Motor neuron (in vitro differentiated cells): ENCODE measurements around the gene RIIAD1. TPM values are rescaled to one million over a fixed set of nuclear protein-coding genes. Genes with fewer than 3 reads are reported as not detected.

ENCODE experiments used
- ATAC-seq, 8 experiments: fragments of 200-7000 bp; cut with Tn5 transposase; replicated peaks in 6 of 8; 2 replicates each; pipeline ENCODE4 v1.8.0; 2021; ENCODE audit warnings: mild to moderate bottlenecking in 8 of 8, moderate library complexity in 8 of 8
- H3K27ac ChIP-seq, 2 donors: fragments of 250-450 bp; sonication (Bioruptor Pico); 2 replicates each; pipeline ENCODE4 v1.9.0; 2021; ENCODE audit warnings: antibody characterized with exemption in 2 of 2, mild to moderate bottlenecking in 2 of 2, moderate library complexity in 1 of 2
- H3K4me1 ChIP-seq, 2 donors: fragments of 250-450 bp; sonication (Bioruptor Pico); replicated peaks in 1 of 2; 2 replicates each; pipeline ENCODE4 v1.6.1; 2021; ENCODE audit warnings: antibody characterized with exemption in 2 of 2, mild to moderate bottlenecking in 2 of 2, moderate library complexity in 1 of 2
- H3K4me3 ChIP-seq, 5 donors: fragments of 250-450 bp; sonication (Bioruptor Pico); 2 replicates each; pipeline ENCODE4 v1.9.0; 2021; ENCODE audit warnings: antibody characterized with exemption in 5 of 5, mild to moderate bottlenecking in 5 of 5, moderate library complexity in 4 of 5
- WGBS, 10 experiments: fragments of 450-650 bp; shearing (Covaris generic); methylation state at CpG; one replicate each; pipeline ENCODE4 v1.0.0; 2022; 5-methylcytosine and 5-hydroxymethylcytosine counted together
- in situ Hi-C, 9 experiments: fragments of 400-800 bp; cut with MboI; loops; one replicate each; pipeline ENCODE4 v1.15.0; 2021; ENCODE audit warnings: low sequenced_read_pairs in 9 of 9, low pct_unique_long_range_greater_than_20kb in 2 of 9; ENCODE audit not compliant: unreplicated experiment in 9 of 9
- total RNA-seq, 8 experiments: library from RNA; unstranded; fragments of 300-600 nt; gene quantifications; 2 replicates each; pipeline versions ENCODE4 v1.2.3 to v1.2.4, GENCODE V29; 2022

Gene RIIAD1
- total RNA-seq, 8 experiments from 2014 or later: 1.1 to 20.8 (median 9.0) TPM; not detected in 2

DNA sequence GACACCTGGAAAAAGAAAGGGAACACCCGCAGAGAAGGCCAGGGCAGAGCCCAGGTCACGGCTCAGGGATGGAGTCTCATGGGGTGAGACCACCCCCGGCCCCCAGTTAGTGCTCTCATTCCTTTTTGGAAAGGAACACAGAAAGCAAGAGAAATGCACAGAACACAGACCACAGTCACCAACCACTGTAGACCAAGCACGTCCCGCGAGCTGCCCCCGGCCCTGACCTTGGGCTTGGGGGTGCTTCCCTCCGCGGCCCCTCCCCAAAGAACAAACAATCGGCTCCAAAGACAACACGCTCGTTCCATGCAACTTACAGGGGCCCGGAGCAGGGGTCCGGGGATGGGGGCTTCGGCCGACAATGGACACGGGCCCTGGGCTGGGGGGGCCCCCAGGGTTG, 17.5 kb upstream of the RIIAD1 start:
- ATAC-seq: no peak
- Histone ChIP-seq H3K27ac (no peak overlapping the region), H3K4me3 (no peak overlapping the region), H3K4me1 (peaks cover 10 to 17% of the 10 kb centered on the region in 2 donors)
- in situ Hi-C loops: no loop called here
- WGBS, 10 experiments: 68 to 91% (median 89%) methylated on average over 1 to 6 of the region's 17 CpGs; no CpG with 5 or more reads in 3 of the 10 experiments

DNA sequence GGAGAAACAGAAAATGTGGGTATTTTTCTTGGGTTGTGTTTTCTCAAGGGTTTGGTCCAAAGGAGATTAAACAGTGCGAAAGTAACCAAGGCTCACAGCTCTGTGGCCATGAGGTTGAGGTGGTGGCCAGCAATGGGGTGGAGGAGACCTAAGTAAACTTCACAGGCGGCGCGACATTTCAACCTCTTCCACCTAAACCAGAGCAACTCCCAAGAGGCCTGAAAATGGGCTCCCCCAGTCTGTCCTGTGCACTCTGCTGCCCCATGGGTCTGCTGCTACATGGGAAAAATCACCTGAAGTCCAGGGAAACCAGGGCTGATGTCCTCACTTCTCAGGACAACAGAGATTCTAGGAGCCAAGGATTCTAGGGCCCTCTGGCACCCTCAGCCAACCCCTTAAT, 17.1 kb upstream of the RIIAD1 start:
- 100% methylated on average over 1 of the region's 4 CpGs; no CpG with 5 or more reads in 9 of the 10 experiments for WGBS, 10 experiments
- ATAC-seq: no peak
- in situ Hi-C loops: no loop called here
- H3K4me1 ChIP-seq: peaks cover 10 to 14% of the 10 kb centered on the region in 2 donors
- no peak overlapping the region for H3K27ac ChIP-seq
- H3K4me3 ChIP-seq: no peak overlapping the region

DNA sequence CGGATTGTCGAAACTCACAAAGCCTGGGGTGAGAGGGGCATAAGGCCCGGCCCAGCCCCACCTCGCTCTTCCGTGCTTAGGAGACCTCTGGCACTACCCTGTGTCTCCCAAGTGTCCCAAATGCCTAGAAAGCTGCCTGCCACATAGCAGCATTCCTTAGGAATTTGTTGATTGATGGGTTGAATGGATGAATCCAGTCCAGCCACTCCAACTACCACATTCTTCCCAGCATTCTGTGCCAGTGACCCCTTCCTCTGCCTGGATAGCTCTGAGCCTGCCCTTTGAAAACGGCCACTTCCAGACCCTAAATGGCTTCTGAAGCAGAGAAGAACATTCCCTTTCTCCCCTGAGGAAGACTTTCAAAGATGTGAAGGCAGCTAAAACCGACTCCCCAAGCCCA, 16.2 kb upstream of the RIIAD1 start:
- in situ Hi-C loops: no loop called here
- H3K27ac ChIP-seq: no peak overlapping the region
- WGBS, 10 experiments: 40 to 98% (median 78%) methylated on average over 1 to 6 of the region's 7 CpGs; no CpG with 5 or more reads in 4 of the 10 experiments
- ATAC-seq: no peak
- no peak overlapping the region for H3K4me3 ChIP-seq
- H3K4me1 ChIP-seq: peaks cover 14 to 17% of the 10 kb centered on the region in 2 donors

DNA sequence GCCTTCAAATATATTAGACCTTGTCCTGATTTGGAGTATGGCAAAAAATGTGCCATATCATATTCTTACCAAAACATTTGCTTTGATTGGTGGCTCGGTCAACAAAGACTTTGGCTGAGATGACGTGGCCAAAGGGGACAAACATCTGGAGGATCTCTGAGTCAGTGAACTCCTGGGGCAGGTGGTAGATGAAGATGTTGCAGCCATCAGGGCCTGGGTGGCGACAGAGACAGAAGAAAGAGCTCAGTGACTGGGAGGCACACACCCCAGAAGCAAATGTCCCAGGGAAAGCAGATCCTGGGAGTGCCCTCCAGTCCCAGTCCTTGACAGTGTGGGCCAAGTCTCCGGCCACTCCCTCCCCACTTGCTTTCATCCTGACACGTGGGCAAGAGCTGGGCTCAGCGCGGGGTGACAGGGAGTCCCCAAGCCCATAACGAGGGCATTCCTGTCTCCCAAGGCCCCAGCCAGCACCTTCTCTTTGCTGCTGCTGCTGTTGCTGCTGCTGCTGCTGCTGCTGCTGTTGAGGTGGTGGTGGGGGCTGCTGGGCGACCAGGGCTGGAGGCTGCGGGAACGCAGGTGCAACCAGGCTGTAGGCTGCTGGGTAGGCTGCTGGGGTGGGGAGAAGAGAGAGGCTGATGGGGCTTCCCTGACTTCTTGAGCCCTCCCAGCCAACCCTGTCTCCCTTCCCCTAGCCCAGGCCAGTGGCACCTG, 15.4 kb upstream of the RIIAD1 start:
- Histone ChIP-seq H3K27ac (no peak overlapping the region), H3K4me3 (no peak overlapping the region), H3K4me1 (peaks cover 20 to 23% of the 10 kb centered on the region in 2 donors)
- WGBS, 10 experiments: 54 to 100% (median 73%) methylated on average over 1 to 11 of the region's 11 CpGs; no CpG with 5 or more reads in 3 of the 10 experiments
- peak in 3 of 8 experiments; percentile 6 to 76 (median 65) for ATAC-seq
- in situ Hi-C loops: no loop called here

DNA sequence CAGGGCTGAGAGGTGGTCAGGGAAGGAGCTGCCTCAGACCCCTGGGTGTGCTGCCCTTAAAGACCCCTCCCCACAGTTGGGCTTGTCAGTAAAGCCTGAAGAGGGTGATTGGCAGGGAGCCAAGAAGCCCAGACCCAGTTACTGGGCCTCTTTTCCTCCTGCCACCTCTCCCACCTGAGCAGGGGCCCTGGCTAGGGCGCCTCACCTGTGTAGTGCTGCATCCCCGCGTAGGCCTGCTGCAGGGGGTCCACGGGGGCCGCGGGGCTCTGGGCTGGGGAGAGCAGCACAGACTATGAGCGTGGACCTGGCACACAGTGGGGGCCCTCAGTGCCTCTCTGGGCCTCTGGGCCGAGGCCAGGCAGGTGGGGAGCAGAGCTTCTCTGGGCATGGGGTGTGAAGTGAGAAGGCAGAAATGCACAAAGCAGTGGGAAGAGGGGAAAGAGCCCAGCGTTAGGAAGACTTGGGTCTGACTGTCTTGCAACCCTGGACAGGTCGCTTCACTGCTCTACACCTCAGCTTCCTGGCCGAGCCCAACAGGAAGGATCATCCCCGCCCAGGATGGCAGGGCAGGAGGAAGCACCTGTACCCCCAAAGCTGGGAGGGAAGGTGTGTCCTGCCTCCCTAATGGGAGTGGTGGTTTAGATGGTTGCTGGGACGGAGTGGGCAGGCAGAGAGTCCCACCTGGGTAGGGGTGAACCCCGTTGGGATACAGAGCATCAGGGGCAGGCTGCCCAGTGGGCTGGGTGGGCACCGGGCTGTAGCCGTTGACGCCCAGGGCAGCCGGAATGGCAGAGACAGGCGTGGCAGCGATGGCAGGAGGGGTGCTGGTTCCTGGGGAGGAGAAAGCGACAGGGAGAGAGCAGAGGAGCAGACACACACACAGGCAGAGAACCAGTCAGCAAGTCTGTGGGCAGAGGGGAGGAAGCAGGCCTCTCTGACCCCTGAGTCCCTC, 14.6 kb upstream of the RIIAD1 start:
- Histone ChIP-seq H3K4me3 (no peak overlapping the region), H3K27ac (no peak overlapping the region), H3K4me1 (peaks cover 28 to 31% of the 10 kb centered on the region in 2 donors)
- 83 to 100% (median 93%) methylated on average over 1 to 11 of the region's 21 CpGs; no CpG with 5 or more reads in 6 of the 10 experiments for WGBS, 10 experiments
- no peak for ATAC-seq
- in situ Hi-C loops: no loop called here

DNA sequence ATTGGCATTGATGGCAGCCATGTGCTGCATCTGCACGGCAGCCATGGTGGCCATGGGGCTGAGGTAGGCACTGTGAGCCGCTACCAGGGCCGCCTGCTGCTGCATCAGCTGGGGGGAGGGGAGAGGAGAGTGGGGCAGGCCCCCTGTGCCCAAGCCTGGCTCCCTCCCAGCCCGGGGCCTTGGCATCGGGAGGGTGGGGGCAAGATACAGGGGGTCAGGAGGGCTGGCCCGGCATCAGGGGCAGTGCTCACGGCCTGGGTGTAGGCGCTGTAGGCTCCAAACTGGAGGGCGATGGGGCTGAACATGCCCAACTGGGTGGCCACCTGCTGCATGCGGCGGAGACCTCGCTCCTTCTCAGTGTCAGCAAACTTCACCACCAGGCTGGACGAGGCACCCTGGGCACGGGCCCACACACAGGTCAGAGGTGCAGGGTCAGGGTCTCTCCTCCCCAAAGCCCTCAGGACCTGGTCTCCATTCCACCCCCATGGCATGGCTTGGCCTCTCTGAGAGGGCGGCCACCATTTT, 13.7 kb upstream of the RIIAD1 start:
- no peak overlapping the region for H3K27ac ChIP-seq
- ATAC-seq: no peak
- 65 to 100% (median 80%) methylated on average over 1 to 3 of the region's 15 CpGs; no CpG with 5 or more reads in 6 of the 10 experiments for WGBS, 10 experiments
- peaks cover 37 to 39% of the 10 kb centered on the region in 2 donors for H3K4me1 ChIP-seq
- in situ Hi-C loops: no loop called here
- no peak overlapping the region for H3K4me3 ChIP-seq

DNA sequence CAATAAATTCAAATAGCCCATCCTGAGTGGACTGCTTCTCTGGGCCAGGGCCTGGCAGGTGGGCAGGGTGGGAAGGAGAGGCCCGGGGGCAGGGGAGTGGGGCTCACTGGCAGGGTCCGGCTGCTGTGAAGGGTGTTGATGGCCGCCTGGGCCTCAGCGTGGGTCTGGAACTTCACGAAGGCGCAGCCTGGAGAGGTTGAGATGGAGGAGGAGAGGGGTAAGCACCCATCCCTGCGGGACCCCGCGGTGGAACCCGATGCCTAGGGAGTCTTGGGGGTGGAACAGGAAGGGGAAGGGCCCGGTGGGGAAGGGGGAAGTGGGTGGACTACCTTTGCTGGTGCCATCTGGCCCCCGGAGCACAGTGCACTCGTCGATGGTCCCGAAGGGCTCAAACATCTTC, 12.4 kb upstream of the RIIAD1 start:
- Histone ChIP-seq H3K27ac (no peak overlapping the region), H3K4me1 (peaks cover 50% of the 10 kb centered on the region in 2 donors), H3K4me3 (no peak overlapping the region)
- no peak for ATAC-seq
- in situ Hi-C loops: no loop called here
- no CpG with 5 or more reads among the region's 15 CpGs for WGBS, 10 experiments

DNA sequence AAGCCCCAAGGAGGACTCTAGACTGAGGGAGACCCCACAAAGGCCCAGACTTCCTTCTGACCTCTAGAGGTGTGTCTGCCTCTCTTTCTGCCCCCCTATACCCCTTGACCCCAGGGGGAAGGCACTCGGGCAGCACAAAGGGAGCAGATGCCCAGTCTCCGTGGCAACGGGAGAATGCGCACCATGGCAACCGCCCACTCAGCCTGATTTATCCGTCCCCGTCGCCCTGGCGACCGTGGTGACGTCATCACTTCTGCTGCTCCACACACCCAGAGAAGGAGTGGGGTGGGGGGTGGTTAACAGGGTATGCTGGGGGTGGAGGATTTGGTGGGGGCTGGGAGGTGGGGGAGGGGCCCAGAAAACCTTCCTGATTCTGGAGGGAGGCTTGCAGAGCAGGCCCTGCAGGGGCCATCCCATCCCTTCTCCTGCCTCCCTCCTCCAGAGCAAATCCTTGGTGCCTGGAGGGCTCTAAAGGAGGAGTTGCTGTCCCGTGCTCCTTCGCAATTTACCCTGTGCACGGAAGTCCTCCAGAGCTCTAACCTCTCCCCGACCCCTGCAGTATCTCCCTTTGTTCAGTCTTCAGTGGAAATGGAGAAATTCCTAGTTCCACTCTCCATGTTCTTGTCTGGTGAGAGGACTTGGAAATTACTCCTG, 11.0 kb upstream of the RIIAD1 start:
- ATAC-seq: peak; percentile 69 to 96 (median 94)
- Histone ChIP-seq H3K4me3 (peak overlapping the region in 2 of 5 donors; percentile 0 to 3), H3K27ac (peak overlapping the region; percentile 63 to 82), H3K4me1 (peaks cover 58 to 64% of the 10 kb centered on the region in 2 donors)
- in situ Hi-C loops: no loop called here
- 0 to 50% (median 6%) methylated on average over 3 to 5 of the region's 15 CpGs; no CpG with 5 or more reads in 7 of the 10 experiments for WGBS, 10 experiments

DNA sequence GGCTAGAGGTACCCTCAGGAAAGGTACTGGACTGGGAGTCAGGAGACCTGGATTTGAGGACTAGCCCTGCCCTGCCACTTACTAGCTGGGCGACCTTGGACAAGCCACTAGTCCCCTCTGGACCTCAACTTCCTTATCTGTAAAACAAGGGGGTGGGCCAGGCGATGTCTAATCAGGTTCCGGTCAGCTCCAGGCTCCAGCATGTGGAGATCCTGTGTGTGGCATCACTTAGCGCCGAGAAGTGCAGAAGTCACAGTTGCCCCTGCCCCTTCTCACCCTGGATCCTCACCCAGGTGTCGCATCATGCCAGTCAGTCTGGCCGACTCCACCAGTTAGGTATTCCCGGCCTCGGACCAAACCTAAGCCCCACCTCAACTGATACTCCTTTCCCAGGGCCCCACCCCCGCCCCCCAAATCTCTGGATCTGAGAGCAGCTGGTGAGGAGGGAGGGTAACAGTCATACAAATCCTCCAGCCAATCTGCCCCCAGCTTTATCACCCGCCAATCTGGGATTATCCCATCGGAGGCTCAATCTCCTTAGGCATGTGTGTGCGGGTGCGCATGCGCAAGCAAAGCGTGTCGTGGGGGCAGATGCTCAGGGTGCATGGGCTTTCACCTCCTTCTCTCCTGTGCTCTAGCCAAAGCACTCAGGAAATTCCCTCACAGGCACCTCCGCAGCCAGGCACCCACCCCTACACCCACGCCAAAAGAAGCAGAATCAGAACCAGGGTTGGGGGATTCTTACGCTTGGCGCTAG, 10.1 kb upstream of the RIIAD1 start:
- in situ Hi-C loops: no loop called here
- ATAC-seq: no peak
- peaks cover 58 to 70% of the 10 kb centered on the region in 2 donors for H3K4me1 ChIP-seq
- peak overlapping the region; percentile 63 to 82 for H3K27ac ChIP-seq
- no peak overlapping the region for H3K4me3 ChIP-seq
- WGBS, 10 experiments: 80 to 100% (median 87%) methylated on average over 1 to 12 of the region's 21 CpGs; no CpG with 5 or more reads in 4 of the 10 experiments

DNA sequence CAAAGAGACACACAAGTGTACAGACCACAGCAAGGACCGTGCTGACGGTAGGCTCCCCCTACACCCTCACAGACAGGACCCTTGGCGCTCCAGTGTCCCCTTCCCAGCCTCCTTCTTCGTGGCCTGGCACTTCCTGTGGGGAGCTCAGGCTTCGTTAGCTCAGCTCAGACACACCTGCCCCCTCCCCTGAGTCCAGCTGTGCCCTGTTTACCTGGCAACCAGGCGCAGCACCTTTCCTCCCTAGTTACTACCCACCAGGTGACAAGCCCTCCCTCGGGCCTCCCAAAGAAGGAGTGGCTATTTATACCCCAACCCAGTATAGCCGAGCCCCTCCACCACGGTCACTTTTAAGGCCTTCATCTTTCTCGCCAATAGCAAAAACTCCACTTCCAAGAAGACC, 9.4 kb upstream of the RIIAD1 start:
- peak overlapping the region in 1 of 2 donors; percentile 82 for H3K27ac ChIP-seq
- in situ Hi-C loops: no loop called here
- no peak overlapping the region for H3K4me3 ChIP-seq

DNA sequence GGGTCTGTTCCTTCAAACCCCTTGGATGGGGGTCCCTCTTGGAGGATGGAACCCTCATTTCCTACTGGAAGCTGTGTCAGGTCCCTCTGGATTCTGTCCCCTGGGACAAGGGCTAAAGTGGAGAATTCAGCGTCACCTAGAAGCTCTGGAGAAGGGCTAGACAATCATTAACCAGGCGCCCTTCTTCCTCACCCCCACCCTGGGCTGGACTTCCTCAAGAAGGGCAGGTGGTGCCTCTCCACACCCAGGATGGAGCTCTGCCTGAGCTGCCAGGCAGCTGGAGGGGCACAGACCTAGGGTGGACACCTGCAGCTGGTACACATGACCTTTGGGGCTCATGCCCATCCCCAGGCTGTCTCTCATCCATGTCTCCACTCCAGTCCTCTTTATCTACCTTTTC, 8.3 kb upstream of the RIIAD1 start:
- Histone ChIP-seq H3K27ac (peak overlapping the region; percentile 6 to 25), H3K4me3 (no peak overlapping the region), H3K4me1 (peaks cover 65 to 83% of the 10 kb centered on the region in 2 donors)
- no peak for ATAC-seq
- 60 to 100% (median 67%) methylated on average over 1 to 2 of the region's 2 CpGs; no CpG with 5 or more reads in 5 of the 10 experiments for WGBS, 10 experiments
- in situ Hi-C loops: no loop called here

More for the DNA sequence above, 9.4 kb upstream of the RIIAD1 start:
- 37 to 94% (median 78%) methylated on average over 2 to 9 of the region's 10 CpGs; no CpG with 5 or more reads in 3 of the 10 experiments for WGBS, 10 experiments
- no peak for ATAC-seq
- H3K4me1 ChIP-seq: peaks cover 58 to 72% of the 10 kb centered on the region in 2 donors

DNA sequence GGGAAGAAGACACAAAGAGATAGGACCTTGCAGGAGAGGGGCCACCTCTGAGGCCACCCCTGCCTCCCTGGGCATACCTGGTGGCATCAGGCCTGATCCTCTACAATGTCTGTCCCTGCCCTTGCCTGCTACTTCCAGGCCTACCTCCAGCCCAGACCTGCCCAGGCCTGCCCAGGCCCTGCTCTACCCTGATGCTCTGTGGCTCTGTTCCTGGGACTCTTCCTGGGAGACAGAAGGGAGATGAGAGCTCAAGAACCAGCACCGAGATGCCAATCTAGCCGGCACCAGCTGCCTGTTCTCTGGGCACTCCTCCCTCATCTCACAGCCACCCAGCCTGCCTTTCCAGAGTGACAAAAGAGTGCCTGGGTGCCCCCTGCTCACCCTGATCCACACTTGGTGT, 7.4 kb upstream of the RIIAD1 start:
- no peak for ATAC-seq
- H3K4me1 ChIP-seq: peaks cover 67 to 88% of the 10 kb centered on the region in 2 donors
- peak overlapping the region in 1 of 2 donors; percentile 25 for H3K27ac ChIP-seq
- WGBS, 10 experiments: 0 to 100% (median 80%) methylated on average over 1 to 2 of the region's 2 CpGs; no CpG with 5 or more reads in 4 of the 10 experiments
- in situ Hi-C loops: no loop called here
- H3K4me3 ChIP-seq: peak overlapping the region in 1 of 5 donors; percentile 70
